DND-41 (cell line): ENCODE data around the gene CD86.

Source experiments
- ATAC-seq: fragments of 200-7000 bp; cut with Tn5 transposase; 3 replicates; pipeline ENCODE4 v1.9.1; 2021; ENCODE audit warnings: low read depth; ENCODE audit not compliant: insufficient read depth
- DNase-seq: peaks from one replicate; pipeline ENCODE4 v3.0.0-alpha.2; 2020
- H2AFZ ChIP-seq: 2 replicates; pipeline ENCODE4 v1.6.0; 2012; ENCODE audit warnings: low read depth, low read length
- H3K27ac ChIP-seq: 2 replicates; pipeline ENCODE4 v1.5.1; 2012; ENCODE audit warnings: low read length, inconsistent platforms
- H3K27me3 ChIP-seq: fragments of 200-600 bp; sonication (generic); 2 replicates; pipeline ENCODE4 v1.6.0; 2012; ENCODE audit warnings: low read length, mild to moderate bottlenecking, inconsistent platforms; ENCODE audit not compliant: insufficient read depth, poor library complexity
- H3K36me3 ChIP-seq: 2 replicates; pipeline ENCODE4 v1.5.1; 2012; ENCODE audit warnings: low read length, inconsistent platforms; ENCODE audit not compliant: insufficient read depth
- H3K4me1 ChIP-seq: 2 replicates; pipeline ENCODE4 v1.5.1; 2012; ENCODE audit warnings: mild to moderate bottlenecking, low read length; ENCODE audit not compliant: insufficient read depth
- H3K4me2 ChIP-seq: 2 replicates; pipeline ENCODE4 v1.6.0; 2012; ENCODE audit warnings: mild to moderate bottlenecking, moderate library complexity, low read length, inconsistent platforms; ENCODE audit not compliant: insufficient read depth
- H3K4me3 ChIP-seq, 2 experiments: fragments of 200-600 bp in 1 of 2; shearing (Covaris generic) in 1 of 2; 2 replicates each; pipeline ENCODE4 v1.5.1; 2012 to 2016; ENCODE audit warnings: inconsistent platforms in 2 of 2, low read length in 2 of 2, mild to moderate bottlenecking in 2 of 2, low read depth in 1 of 2, moderate library complexity in 1 of 2
- H3K79me2 ChIP-seq: 2 replicates; pipeline ENCODE4 v1.6.0; 2012; ENCODE audit warnings: low read length, inconsistent platforms; ENCODE audit not compliant: insufficient read depth
- H3K9ac ChIP-seq: 2 replicates; pipeline ENCODE4 v1.6.0; 2012; ENCODE audit warnings: low read depth, mild to moderate bottlenecking, inconsistent platforms, low read length, moderate library complexity
- H3K9me3 ChIP-seq: 2 replicates; pipeline ENCODE4 v1.5.1; 2012; ENCODE audit warnings: low read length, moderate library complexity, mild to moderate bottlenecking, inconsistent platforms; ENCODE audit not compliant: insufficient read depth, severe bottlenecking
- H4K20me1 ChIP-seq: 2 replicates; pipeline ENCODE4 v1.6.0; 2012; ENCODE audit warnings: low read length; ENCODE audit not compliant: insufficient read depth
- EZH2 ChIP-seq: IDR thresholded peaks from 3 replicates; pipeline ENCODE4 v1.6.1; 2012; ENCODE audit warnings: borderline replicate concordance, low read depth, mild to moderate bottlenecking, moderate library complexity, low read length, inconsistent platforms; ENCODE audit not compliant: severe bottlenecking
- TF ChIP-seq, protein P1 (sequence below): IDR thresholded peaks from 2 replicates; pipeline ENCODE4 v1.5.1; 2012; ENCODE audit warnings: borderline replicate concordance, low read length, moderate library complexity, mild to moderate bottlenecking; ENCODE audit not compliant: poor library complexity, severe bottlenecking; ENCODE audit errors: extremely low read depth

The CD86 gene

DNA sequence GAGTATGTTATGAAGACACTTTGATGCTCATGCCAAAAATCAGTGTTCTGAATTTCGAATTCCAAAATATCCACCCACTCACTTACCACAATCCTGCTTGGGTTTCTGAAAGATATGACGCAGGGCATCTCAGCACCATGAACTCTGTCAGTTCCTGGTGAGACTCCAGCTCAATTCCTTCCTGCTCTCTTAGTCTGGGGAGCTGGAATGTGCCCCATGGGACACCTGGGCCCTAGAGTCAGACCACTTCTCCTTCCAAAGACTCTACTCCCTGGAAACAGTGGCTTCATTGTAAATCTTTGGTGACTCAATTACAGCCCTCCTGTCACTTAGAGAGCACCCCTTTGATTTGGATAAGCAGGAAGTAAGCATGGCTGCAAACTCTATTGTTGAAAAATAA lies 50.5 kb downstream of the CD86 start:
- no peaks in the 10 kb centered on the region for H3K79me2 ChIP-seq
- no peak overlapping the region for H3K27ac ChIP-seq
- no peak overlapping the region for H2AFZ ChIP-seq
- no peaks in the 10 kb centered on the region for H4K20me1 ChIP-seq
- DNase-seq = no peak
- no peak for TF ChIP-seq EZH2
- TF ChIP-seq, protein P1, sequence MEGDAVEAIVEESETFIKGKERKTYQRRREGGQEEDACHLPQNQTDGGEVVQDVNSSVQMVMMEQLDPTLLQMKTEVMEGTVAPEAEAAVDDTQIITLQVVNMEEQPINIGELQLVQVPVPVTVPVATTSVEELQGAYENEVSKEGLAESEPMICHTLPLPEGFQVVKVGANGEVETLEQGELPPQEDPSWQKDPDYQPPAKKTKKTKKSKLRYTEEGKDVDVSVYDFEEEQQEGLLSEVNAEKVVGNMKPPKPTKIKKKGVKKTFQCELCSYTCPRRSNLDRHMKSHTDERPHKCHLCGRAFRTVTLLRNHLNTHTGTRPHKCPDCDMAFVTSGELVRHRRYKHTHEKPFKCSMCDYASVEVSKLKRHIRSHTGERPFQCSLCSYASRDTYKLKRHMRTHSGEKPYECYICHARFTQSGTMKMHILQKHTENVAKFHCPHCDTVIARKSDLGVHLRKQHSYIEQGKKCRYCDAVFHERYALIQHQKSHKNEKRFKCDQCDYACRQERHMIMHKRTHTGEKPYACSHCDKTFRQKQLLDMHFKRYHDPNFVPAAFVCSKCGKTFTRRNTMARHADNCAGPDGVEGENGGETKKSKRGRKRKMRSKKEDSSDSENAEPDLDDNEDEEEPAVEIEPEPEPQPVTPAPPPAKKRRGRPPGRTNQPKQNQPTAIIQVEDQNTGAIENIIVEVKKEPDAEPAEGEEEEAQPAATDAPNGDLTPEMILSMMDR = no peak
- H3K9ac ChIP-seq = no peak overlapping the region
- no peak for ATAC-seq
- peaks cover 9% of the 10 kb centered on the region for H3K4me1 ChIP-seq
- peaks cover 18% of the 10 kb centered on the region for H3K27me3 ChIP-seq
- no peak overlapping the region for H3K4me3 ChIP-seq
- H3K4me2 ChIP-seq = no peak overlapping the region
- no peaks in the 10 kb centered on the region for H3K36me3 ChIP-seq
- H3K9me3 ChIP-seq = no peaks in the 10 kb centered on the region

DNA sequence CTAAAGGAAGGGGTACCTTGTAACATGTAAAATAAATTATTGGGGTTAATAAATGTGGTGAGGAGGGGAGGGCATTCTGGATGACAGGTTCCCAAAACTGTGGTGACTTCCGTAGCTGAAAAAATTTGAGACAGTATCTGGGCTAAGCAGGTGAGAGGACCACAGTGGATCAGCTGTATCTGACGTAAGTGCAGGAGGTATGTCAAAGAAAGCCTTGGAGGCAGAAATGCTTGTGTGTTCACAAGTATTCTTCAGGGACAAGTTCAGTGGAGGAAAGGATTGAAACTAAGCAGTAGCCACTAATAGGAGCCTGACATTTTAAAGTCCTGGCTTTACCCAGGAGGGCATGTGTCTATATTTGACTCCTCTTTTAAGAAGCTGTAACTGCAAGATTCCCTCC lies 52.0 kb downstream of the CD86 start:
- ATAC-seq (no peak), DNase-seq (no peak)
- no peak overlapping the region for H3K9ac ChIP-seq
- H3K79me2 ChIP-seq = no peaks in the 10 kb centered on the region
- no peak overlapping the region for H3K4me3 ChIP-seq
- H3K27ac ChIP-seq = no peak overlapping the region
- no peak overlapping the region for H2AFZ ChIP-seq
- H3K27me3 ChIP-seq = peaks cover 25% of the 10 kb centered on the region
- TF ChIP-seq EZH2 = no peak
- TF ChIP-seq, protein P1 = no peak
- no peaks in the 10 kb centered on the region for H3K9me3 ChIP-seq
- peaks cover 3% of the 10 kb centered on the region for H3K4me1 ChIP-seq
- H3K4me2 ChIP-seq = no peak overlapping the region
- H4K20me1 ChIP-seq = no peaks in the 10 kb centered on the region
- no peaks in the 10 kb centered on the region for H3K36me3 ChIP-seq

DNA sequence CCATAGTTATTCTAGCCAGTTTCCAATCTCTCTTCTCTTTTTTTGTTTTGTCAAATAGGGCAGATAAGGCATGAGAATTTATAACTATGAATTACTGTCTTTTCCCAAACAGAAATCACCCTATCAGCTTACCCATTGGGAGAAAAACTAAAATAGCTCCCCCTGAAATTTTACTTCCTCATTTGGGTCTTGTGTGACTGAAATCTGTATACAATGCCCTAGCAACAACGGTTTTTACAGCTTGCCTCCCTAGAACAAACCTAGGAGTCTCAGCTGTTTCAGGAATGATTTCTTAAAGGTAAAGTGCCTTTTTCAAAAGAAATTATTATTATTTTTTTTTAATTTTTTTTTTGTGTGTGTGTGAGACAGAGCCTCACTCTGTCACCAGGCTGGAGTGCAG lies 56.8 kb downstream of the CD86 start:
- ATAC-seq (no peak), DNase-seq (no peak)
- H3K9me3 ChIP-seq = no peaks in the 10 kb centered on the region
- H3K36me3 ChIP-seq = no peaks in the 10 kb centered on the region
- H3K9ac ChIP-seq = no peak overlapping the region
- no peak overlapping the region for H3K27ac ChIP-seq
- H3K27me3 ChIP-seq = peaks cover 25% of the 10 kb centered on the region
- H3K79me2 ChIP-seq = no peaks in the 10 kb centered on the region
- H3K4me1 ChIP-seq = no peaks in the 10 kb centered on the region
- TF ChIP-seq, protein P1 = no peak
- TF ChIP-seq EZH2 = no peak
- H2AFZ ChIP-seq = no peak overlapping the region
- no peak overlapping the region for H3K4me3 ChIP-seq
- no peaks in the 10 kb centered on the region for H4K20me1 ChIP-seq
- H3K4me2 ChIP-seq = no peak overlapping the region

DNA sequence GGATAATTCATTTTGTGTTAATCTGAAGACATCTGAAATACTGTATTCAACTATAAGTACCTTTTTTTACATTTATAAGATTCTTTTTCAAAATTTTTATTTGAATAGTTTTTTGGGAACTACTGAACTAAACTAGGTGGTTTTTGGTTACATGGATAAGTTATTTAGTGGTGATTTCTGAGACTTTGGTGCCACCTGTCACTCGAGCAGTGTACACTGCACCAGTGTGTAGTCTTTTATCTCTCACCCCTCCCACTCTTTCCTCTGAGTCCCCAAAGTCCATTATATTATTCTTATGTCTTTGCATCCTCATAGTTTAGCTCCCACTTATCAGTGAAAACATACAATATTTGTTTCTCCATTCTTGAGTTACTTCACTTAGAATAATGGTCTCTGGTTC lies 57.6 kb downstream of the CD86 start:
- Histone ChIP-seq H3K9ac (no peak overlapping the region), H3K4me2 (no peak overlapping the region), H2AFZ (no peak overlapping the region), H3K79me2 (no peaks in the 10 kb centered on the region), H4K20me1 (no peaks in the 10 kb centered on the region), H3K36me3 (no peaks in the 10 kb centered on the region), H3K4me3 (no peak overlapping the region), H3K27me3 (peaks cover 22% of the 10 kb centered on the region), H3K4me1 (no peaks in the 10 kb centered on the region), H3K27ac (no peak overlapping the region), H3K9me3 (no peaks in the 10 kb centered on the region)
- no peak for DNase-seq
- no peak for ATAC-seq
- TF ChIP-seq, protein P1 = peak; percentile 9
- no peak for TF ChIP-seq EZH2
